Fibroblast of pulmonary artery (primary cell): ENCODE data around the gene CREBBP.

ENCODE experiments used
- DNase-seq: peaks from one replicate; pipeline ENCODE4 v3.0.0-alpha.2; 2010; ENCODE audit warnings: low read depth
- H3K4me3 ChIP-seq: replicated peaks from 2 replicates; pipeline ENCODE4 v1.5.1; 2011; ENCODE audit warnings: low read depth, mild to moderate bottlenecking, control low read depth, low read length, moderate library complexity
- TF ChIP-seq, protein P1 (sequence below): IDR thresholded peaks from 2 replicates; pipeline ENCODE4 v1.5.1; 2011; ENCODE audit warnings: mild to moderate bottlenecking, control low read depth, low read length, inconsistent platforms; ENCODE audit errors: missing control alignments

CREBBP gene

GRCh38 chr16:3695610-3696369, 184.7 kb downstream of the CREBBP start:
- DNase-seq: no peak
- TF ChIP-seq, protein P1, sequence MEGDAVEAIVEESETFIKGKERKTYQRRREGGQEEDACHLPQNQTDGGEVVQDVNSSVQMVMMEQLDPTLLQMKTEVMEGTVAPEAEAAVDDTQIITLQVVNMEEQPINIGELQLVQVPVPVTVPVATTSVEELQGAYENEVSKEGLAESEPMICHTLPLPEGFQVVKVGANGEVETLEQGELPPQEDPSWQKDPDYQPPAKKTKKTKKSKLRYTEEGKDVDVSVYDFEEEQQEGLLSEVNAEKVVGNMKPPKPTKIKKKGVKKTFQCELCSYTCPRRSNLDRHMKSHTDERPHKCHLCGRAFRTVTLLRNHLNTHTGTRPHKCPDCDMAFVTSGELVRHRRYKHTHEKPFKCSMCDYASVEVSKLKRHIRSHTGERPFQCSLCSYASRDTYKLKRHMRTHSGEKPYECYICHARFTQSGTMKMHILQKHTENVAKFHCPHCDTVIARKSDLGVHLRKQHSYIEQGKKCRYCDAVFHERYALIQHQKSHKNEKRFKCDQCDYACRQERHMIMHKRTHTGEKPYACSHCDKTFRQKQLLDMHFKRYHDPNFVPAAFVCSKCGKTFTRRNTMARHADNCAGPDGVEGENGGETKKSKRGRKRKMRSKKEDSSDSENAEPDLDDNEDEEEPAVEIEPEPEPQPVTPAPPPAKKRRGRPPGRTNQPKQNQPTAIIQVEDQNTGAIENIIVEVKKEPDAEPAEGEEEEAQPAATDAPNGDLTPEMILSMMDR: no peak
- H3K4me3 ChIP-seq: no peak overlapping the region

DNA sequence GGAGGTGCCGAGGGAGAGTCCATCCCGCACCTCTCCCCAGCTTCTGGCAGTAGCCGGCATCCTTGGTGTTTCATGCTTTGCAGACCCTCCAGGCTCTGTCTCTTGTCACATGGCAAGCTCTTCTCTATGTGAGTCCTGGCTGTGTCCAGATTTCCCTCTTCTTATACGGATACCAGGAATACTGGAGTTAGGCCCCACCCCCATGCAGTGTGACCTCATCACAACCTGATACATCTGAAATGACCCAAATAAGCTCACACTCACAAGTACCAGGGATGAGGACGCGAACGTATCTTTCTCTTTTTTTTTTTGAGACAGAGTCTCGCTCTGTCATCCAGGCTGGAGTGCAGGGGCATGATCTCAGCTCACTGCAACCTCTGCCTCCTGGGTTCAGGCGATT, 186.5 kb downstream of the CREBBP start:
- H3K4me3 ChIP-seq: no peak overlapping the region
- TF ChIP-seq, protein P1: no peak
- no peak for DNase-seq

GRCh38 chr16:3691761-3692160, 188.8 kb downstream of the CREBBP start:
- no peak overlapping the region for H3K4me3 ChIP-seq
- DNase-seq: no peak
- TF ChIP-seq, protein P1: no peak

- TF ChIP-seq, protein P1: no peak
- H3K4me3 ChIP-seq: peak overlapping the region; percentile 40
- DNase-seq: no peak
Measured at GRCh38 chr16:3690980-3691720, 189.4 kb downstream of the CREBBP start.

DNA sequence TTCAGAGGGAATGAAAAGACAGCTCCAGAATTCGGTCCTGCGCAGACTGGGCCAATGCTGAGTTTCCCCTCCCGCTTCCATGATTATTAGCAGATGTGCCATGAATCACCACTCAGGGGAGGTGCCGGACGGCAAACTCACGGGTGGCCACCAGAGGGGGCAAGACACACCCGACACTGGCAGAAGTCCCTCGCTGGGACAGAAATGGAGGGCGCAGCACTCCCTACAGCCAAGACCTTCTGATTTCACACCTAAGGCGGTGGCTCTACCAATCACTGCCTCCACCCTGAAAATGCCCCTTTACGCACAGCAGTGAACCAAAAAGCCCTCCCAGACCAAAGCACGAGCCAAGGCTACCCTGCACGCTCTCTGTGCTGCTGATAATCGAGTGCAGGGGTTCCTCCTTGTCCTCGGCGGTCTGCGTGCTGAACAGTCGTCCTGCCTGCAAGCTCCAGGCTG, 190.0 kb downstream of the CREBBP start:
- TF ChIP-seq, protein P1: peak; percentile 93
- H3K4me3 ChIP-seq: peak overlapping the region; percentile 40
- peak; percentile 96 for DNase-seq

DNA sequence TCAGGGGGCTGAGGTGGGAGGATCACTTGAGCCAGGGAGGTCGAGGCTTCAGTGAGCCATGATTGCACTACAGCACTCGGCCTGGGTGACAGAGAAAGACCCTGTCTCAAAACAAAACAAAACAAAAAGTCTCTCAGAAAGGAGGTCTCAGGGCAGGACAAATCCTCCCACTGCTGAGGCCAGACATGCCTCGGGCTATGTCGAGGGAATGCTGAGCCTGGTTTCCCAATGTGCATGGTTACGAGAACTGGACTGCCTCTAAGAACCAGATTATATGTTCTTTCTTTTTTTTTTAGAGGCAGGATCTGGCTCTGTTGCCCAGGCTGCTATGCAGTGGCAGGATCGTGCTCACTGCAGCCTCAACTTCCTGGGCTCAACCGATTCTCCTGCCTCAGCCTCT, 190.8 kb downstream of the CREBBP start:
- no peak overlapping the region for H3K4me3 ChIP-seq
- TF ChIP-seq, protein P1: no peak
- no peak for DNase-seq
